Coronary artery (tissue), 2 donors: Measurements from ENCODE around the gene VMP1.
A peak's percentile ranks its signal among the peaks of the same experiment; 100 is the strongest.

Experiments
- DNase-seq: peaks from one replicate; pipeline ENCODE4 v3.0.0-alpha.2; 2017; ENCODE audit warnings: low spot score
- H3K27ac ChIP-seq, 2 donors: fragments of 200-600 bp; sonication (generic); one replicate each; pipeline ENCODE4 v1.5.1; 2016 to 2019
- H3K4me3 ChIP-seq: fragments of 200-600 bp; sonication (generic); 2 replicates; pipeline ENCODE4 v1.5.1; 2016; ENCODE audit warnings: mild to moderate bottlenecking, moderate library complexity
- CTCF ChIP-seq: fragments of 200-600 bp; sonication (generic); IDR thresholded peaks from one replicate; pipeline ENCODE4 v1.5.1; 2019; ENCODE audit warnings: antibody characterized with exemption

The VMP1 gene

GRCh38 chr17:59702304-59702703 is 5.2 kb upstream of the VMP1 start:
- DNase-seq: no peak
- TF ChIP-seq CTCF: no peak
- Histone ChIP-seq H3K27ac (no peak overlapping the region), H3K4me3 (no peak overlapping the region)

DNA sequence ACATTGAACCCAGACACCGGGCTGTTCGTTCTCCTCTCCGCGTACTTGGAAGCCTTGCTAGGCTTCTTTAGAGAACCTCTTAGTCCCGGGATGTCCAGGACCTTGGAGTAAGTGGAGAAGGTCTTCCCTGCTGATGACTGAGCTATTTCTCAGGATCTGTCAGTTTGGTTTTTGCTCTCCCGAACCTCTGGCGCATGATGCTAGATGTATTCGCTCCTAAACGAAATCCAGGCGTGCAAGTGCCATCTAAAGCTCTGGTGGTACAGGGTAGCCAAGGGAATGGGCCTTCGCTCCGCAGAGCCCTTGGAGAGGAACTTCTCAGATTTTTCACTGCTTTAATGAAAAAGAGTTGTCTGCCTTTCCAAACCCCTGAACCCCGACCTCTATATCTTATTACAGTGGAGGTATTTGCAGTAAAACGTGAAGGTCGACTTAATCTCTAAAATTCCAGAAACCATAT is 547 bp downstream of the VMP1 start:
- Histone ChIP-seq H3K4me3 (peak overlapping the region; percentile 89), H3K27ac (peak overlapping the region; percentile 82 to 95)
- no peak for DNase-seq
- TF ChIP-seq CTCF: no peak

- Histone ChIP-seq H3K27ac (no peak overlapping the region), H3K4me3 (no peak overlapping the region)
- TF ChIP-seq CTCF: no peak
- DNase-seq: no peak
Measured at GRCh38 chr17:59711936-59712335, 4.5 kb downstream of the VMP1 start.

- no peak for TF ChIP-seq CTCF
- no peak for DNase-seq
- Histone ChIP-seq H3K27ac (no peak overlapping the region), H3K4me3 (no peak overlapping the region)
Measured at GRCh38 chr17:59712862-59713261, 5.4 kb downstream of the VMP1 start.

GRCh38 chr17:59714255-59714654 is 6.8 kb downstream of the VMP1 start:
- Histone ChIP-seq H3K4me3 (no peak overlapping the region), H3K27ac (no peak overlapping the region)
- no peak for DNase-seq
- no peak for TF ChIP-seq CTCF

DNA sequence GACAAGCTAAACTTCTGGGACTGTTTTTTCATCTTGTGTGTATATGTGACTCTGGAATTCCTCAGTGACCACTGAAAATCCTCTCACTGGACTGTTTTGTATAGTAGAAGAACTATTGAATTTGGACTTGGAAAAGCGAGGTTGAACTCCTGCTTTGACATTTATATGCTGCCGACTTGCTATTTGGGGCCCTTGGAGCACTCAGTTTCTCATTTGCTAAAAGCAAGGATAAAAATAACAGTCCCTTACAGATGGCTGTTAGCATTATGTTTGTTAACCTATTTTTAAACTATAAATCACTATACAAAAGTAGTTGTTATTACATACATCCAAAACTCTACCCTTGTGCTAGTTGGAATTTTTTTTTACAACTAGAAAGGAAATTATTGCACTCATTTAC is 9.0 kb downstream of the VMP1 start:
- TF ChIP-seq CTCF: no peak
- Histone ChIP-seq H3K27ac (no peak overlapping the region), H3K4me3 (no peak overlapping the region)
- no peak for DNase-seq

GRCh38 chr17:59719526-59719925 is 12.1 kb downstream of the VMP1 start:
- H3K4me3 ChIP-seq: no peak overlapping the region
- no peak for TF ChIP-seq CTCF
- DNase-seq: no peak
- H3K27ac ChIP-seq: no peak overlapping the region
